ENCODE measurements around the gene GK2.
A peak's percentile ranks its signal among the peaks of the same experiment; 100 is the strongest.

GK2 gene

DNA sequence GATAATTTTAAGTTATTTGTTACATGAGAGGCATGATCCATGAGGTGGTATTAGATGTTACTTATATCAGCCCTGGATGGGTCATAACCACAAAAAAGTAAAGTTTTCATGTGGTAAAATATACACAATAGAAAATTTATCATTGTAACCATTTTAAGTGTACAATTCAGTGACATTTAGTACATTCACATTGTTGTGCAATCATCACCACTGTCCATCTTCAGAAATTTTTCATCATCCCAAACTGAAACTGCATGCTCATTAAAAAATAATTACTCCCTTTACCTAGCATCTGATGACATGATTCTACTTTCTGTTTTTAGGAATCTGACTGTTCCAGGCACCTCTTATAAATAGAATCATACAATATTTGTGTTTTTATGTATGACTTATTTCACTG lies 11.2 kb downstream of the GK2 start:
- Histone ChIP-seq H3K14ac (ENCODE audit: low read length) (no peak overlapping the region), H3K79me1 (ENCODE audit: low read length) (no peaks in the 10 kb centered on the region), H3K27ac (ENCODE audit: low read depth, low read length) (no peak overlapping the region), H3K4me1 (ENCODE audit: control insufficient read depth in 1 of 2, insufficient read depth in 2 of 2, low read length in 2 of 2) (no peaks in the 10 kb centered on the region), H4K12ac (ENCODE audit: low read depth, low read length) (no peak overlapping the region), H3K23ac (ENCODE audit: low read length) (no peak overlapping the region), H3K9ac (ENCODE audit: low read length) (no peak overlapping the region), H3K18ac (ENCODE audit: low read length) (no peak overlapping the region), H2BK5ac (ENCODE audit: low read depth, low read length, poor library complexity) (no peak overlapping the region), H3K4me3 (ENCODE audit: low read depth, low read length) (no peak overlapping the region), H3K27me3 (ENCODE audit: insufficient read depth, low read length) (no peaks in the 10 kb centered on the region), H4K8ac (ENCODE audit: low read depth, low read length) (no peak overlapping the region), H3K36me3 (ENCODE audit: control insufficient read depth in 1 of 2, insufficient read depth in 2 of 2, low read length in 2 of 2) (no peaks in the 10 kb centered on the region), H3K4ac (ENCODE audit: low read depth, low read length) (no peak overlapping the region), H3K79me2 (ENCODE audit: control insufficient read depth, insufficient read depth, low read length, poor library complexity) (no peaks in the 10 kb centered on the region), H3K4me2 (ENCODE audit: low read length) (no peak overlapping the region), H2AFZ (ENCODE audit: insufficient read depth, low read length, poor library complexity) (no peak overlapping the region), H2BK12ac (ENCODE audit: low read length) (no peak overlapping the region), H2BK120ac (ENCODE audit: insufficient read depth, low read length, poor library complexity) (no peak overlapping the region), H4K91ac (ENCODE audit: low read depth, low read length) (no peak overlapping the region), H2AK5ac (ENCODE audit: low read length) (no peak overlapping the region), H3K9me3 (ENCODE audit: insufficient read depth, low read depth, low read length) (no peaks in the 10 kb centered on the region)
- no peak for DNase-seq

- no CpG with 5 or more reads among the region's 2 CpGs for WGBS (ENCODE audit: extremely low coverage, insufficient coverage, insufficient read length)
- no peaks in the 10 kb centered on the region for H3K9me3 ChIP-seq (ENCODE audit: insufficient read depth, low read depth, low read length)
- H3K23ac ChIP-seq (ENCODE audit: low read length): no peak overlapping the region
- no peaks in the 10 kb centered on the region for H3K79me1 ChIP-seq (ENCODE audit: low read length)
- no peak for DNase-seq
- no peak overlapping the region for H3K4ac ChIP-seq (ENCODE audit: low read depth, low read length)
- H3K4me3 ChIP-seq (ENCODE audit: low read depth, low read length): no peak overlapping the region
- H3K27ac ChIP-seq (ENCODE audit: low read depth, low read length): no peak overlapping the region
- H3K14ac ChIP-seq (ENCODE audit: low read length): no peak overlapping the region
- H2BK12ac ChIP-seq (ENCODE audit: low read length): no peak overlapping the region
- H4K91ac ChIP-seq (ENCODE audit: low read depth, low read length): no peak overlapping the region
- no peak overlapping the region for H4K8ac ChIP-seq (ENCODE audit: low read depth, low read length)
- H3K36me3 ChIP-seq (ENCODE audit: control insufficient read depth in 1 of 2, insufficient read depth in 2 of 2, low read length in 2 of 2): no peaks in the 10 kb centered on the region
- no peak overlapping the region for H3K18ac ChIP-seq (ENCODE audit: low read length)
- H3K4me2 ChIP-seq (ENCODE audit: low read length): no peak overlapping the region
- no peak overlapping the region for H2BK5ac ChIP-seq (ENCODE audit: low read depth, low read length, poor library complexity)
- H2AK5ac ChIP-seq (ENCODE audit: low read length): no peak overlapping the region
- H4K12ac ChIP-seq (ENCODE audit: low read depth, low read length): no peak overlapping the region
- H3K9ac ChIP-seq (ENCODE audit: low read length): no peak overlapping the region
- no peaks in the 10 kb centered on the region for H3K79me2 ChIP-seq (ENCODE audit: control insufficient read depth, insufficient read depth, low read length, poor library complexity)
- no peak overlapping the region for H2AFZ ChIP-seq (ENCODE audit: insufficient read depth, low read length, poor library complexity)
- H2BK120ac ChIP-seq (ENCODE audit: insufficient read depth, low read length, poor library complexity): no peak overlapping the region
- no peaks in the 10 kb centered on the region for H3K4me1 ChIP-seq (ENCODE audit: control insufficient read depth in 1 of 2, insufficient read depth in 2 of 2, low read length in 2 of 2)
- H3K27me3 ChIP-seq (ENCODE audit: insufficient read depth, low read length): no peaks in the 10 kb centered on the region
These were observed 12.2 kb downstream of the GK2 start for GRCh38 chr4:79395841-79396240.

- H3K4me1 ChIP-seq (ENCODE audit: control insufficient read depth in 1 of 2, insufficient read depth in 2 of 2, low read length in 2 of 2): no peaks in the 10 kb centered on the region
- H4K12ac ChIP-seq (ENCODE audit: low read depth, low read length): no peak overlapping the region
- DNase-seq: peak in 1 of 2 donors; percentile 22
- WGBS (ENCODE audit: extremely low coverage, insufficient coverage, insufficient read length): no CpG with 5 or more reads among the region's 3 CpGs
- no peak overlapping the region for H3K18ac ChIP-seq (ENCODE audit: low read length)
- no peaks in the 10 kb centered on the region for H3K36me3 ChIP-seq (ENCODE audit: control insufficient read depth in 1 of 2, insufficient read depth in 2 of 2, low read length in 2 of 2)
- no peak overlapping the region for H3K9ac ChIP-seq (ENCODE audit: low read length)
- no peak overlapping the region for H4K8ac ChIP-seq (ENCODE audit: low read depth, low read length)
- H3K14ac ChIP-seq (ENCODE audit: low read length): no peak overlapping the region
- H3K27me3 ChIP-seq (ENCODE audit: insufficient read depth, low read length): no peaks in the 10 kb centered on the region
- H3K23ac ChIP-seq (ENCODE audit: low read length): no peak overlapping the region
- no peak overlapping the region for H2BK12ac ChIP-seq (ENCODE audit: low read length)
- no peak overlapping the region for H2AK5ac ChIP-seq (ENCODE audit: low read length)
- H3K79me1 ChIP-seq (ENCODE audit: low read length): no peaks in the 10 kb centered on the region
- H3K4me3 ChIP-seq (ENCODE audit: low read depth, low read length): no peak overlapping the region
- no peaks in the 10 kb centered on the region for H3K9me3 ChIP-seq (ENCODE audit: insufficient read depth, low read depth, low read length)
- no peak overlapping the region for H4K91ac ChIP-seq (ENCODE audit: low read depth, low read length)
- H3K79me2 ChIP-seq (ENCODE audit: control insufficient read depth, insufficient read depth, low read length, poor library complexity): no peaks in the 10 kb centered on the region
- H2BK5ac ChIP-seq (ENCODE audit: low read depth, low read length, poor library complexity): no peak overlapping the region
- H3K27ac ChIP-seq (ENCODE audit: low read depth, low read length): no peak overlapping the region
- H3K4ac ChIP-seq (ENCODE audit: low read depth, low read length): no peak overlapping the region
- H3K4me2 ChIP-seq (ENCODE audit: low read length): no peak overlapping the region
- H2AFZ ChIP-seq (ENCODE audit: insufficient read depth, low read length, poor library complexity): no peak overlapping the region
- no peak overlapping the region for H2BK120ac ChIP-seq (ENCODE audit: insufficient read depth, low read length, poor library complexity)
These were observed 17.1 kb downstream of the GK2 start for GRCh38 chr4:79390890-79391289.

GRCh38 chr4:79385641-79386040 lies 22.4 kb downstream of the GK2 start:
- Histone ChIP-seq H3K4ac (ENCODE audit: low read depth, low read length) (no peak overlapping the region), H2BK12ac (ENCODE audit: low read length) (no peak overlapping the region), H4K91ac (ENCODE audit: low read depth, low read length) (no peak overlapping the region), H2AK5ac (ENCODE audit: low read length) (no peak overlapping the region), H3K18ac (ENCODE audit: low read length) (no peak overlapping the region), H3K79me1 (ENCODE audit: low read length) (no peaks in the 10 kb centered on the region), H3K23ac (ENCODE audit: low read length) (no peak overlapping the region), H3K4me1 (ENCODE audit: control insufficient read depth in 1 of 2, insufficient read depth in 2 of 2, low read length in 2 of 2) (no peaks in the 10 kb centered on the region), H3K27me3 (ENCODE audit: insufficient read depth, low read length) (no peaks in the 10 kb centered on the region), H2BK5ac (ENCODE audit: low read depth, low read length, poor library complexity) (no peak overlapping the region), H2BK120ac (ENCODE audit: insufficient read depth, low read length, poor library complexity) (no peak overlapping the region), H3K79me2 (ENCODE audit: control insufficient read depth, insufficient read depth, low read length, poor library complexity) (no peaks in the 10 kb centered on the region), H4K12ac (ENCODE audit: low read depth, low read length) (no peak overlapping the region), H3K9me3 (ENCODE audit: insufficient read depth, low read depth, low read length) (no peaks in the 10 kb centered on the region), H3K4me2 (ENCODE audit: low read length) (no peak overlapping the region), H4K8ac (ENCODE audit: low read depth, low read length) (no peak overlapping the region), H3K27ac (ENCODE audit: low read depth, low read length) (no peak overlapping the region), H3K4me3 (ENCODE audit: low read depth, low read length) (no peak overlapping the region), H3K14ac (ENCODE audit: low read length) (no peak overlapping the region), H3K9ac (ENCODE audit: low read length) (no peak overlapping the region), H2AFZ (ENCODE audit: insufficient read depth, low read length, poor library complexity) (no peak overlapping the region), H3K36me3 (ENCODE audit: control insufficient read depth in 1 of 2, insufficient read depth in 2 of 2, low read length in 2 of 2) (no peaks in the 10 kb centered on the region)
- no peak for DNase-seq
- WGBS (ENCODE audit: extremely low coverage, insufficient coverage, insufficient read length): no CpG with 5 or more reads among the region's 4 CpGs

- Histone ChIP-seq H3K9ac (ENCODE audit: low read length) (no peak overlapping the region), H3K79me1 (ENCODE audit: low read length) (no peaks in the 10 kb centered on the region), H3K4me3 (ENCODE audit: low read depth, low read length) (no peak overlapping the region), H3K14ac (ENCODE audit: low read length) (no peak overlapping the region), H2BK5ac (ENCODE audit: low read depth, low read length, poor library complexity) (no peak overlapping the region), H3K4me1 (ENCODE audit: control insufficient read depth in 1 of 2, insufficient read depth in 2 of 2, low read length in 2 of 2) (no peaks in the 10 kb centered on the region), H2AK5ac (ENCODE audit: low read length) (no peak overlapping the region), H4K8ac (ENCODE audit: low read depth, low read length) (no peak overlapping the region), H2BK120ac (ENCODE audit: insufficient read depth, low read length, poor library complexity) (no peak overlapping the region), H3K4me2 (ENCODE audit: low read length) (no peak overlapping the region), H4K12ac (ENCODE audit: low read depth, low read length) (no peak overlapping the region), H3K23ac (ENCODE audit: low read length) (no peak overlapping the region), H3K9me3 (ENCODE audit: insufficient read depth, low read depth, low read length) (no peaks in the 10 kb centered on the region), H3K4ac (ENCODE audit: low read depth, low read length) (no peak overlapping the region), H2AFZ (ENCODE audit: insufficient read depth, low read length, poor library complexity) (no peak overlapping the region), H2BK12ac (ENCODE audit: low read length) (no peak overlapping the region), H4K91ac (ENCODE audit: low read depth, low read length) (no peak overlapping the region), H3K79me2 (ENCODE audit: control insufficient read depth, insufficient read depth, low read length, poor library complexity) (no peaks in the 10 kb centered on the region), H3K36me3 (ENCODE audit: control insufficient read depth in 1 of 2, insufficient read depth in 2 of 2, low read length in 2 of 2) (no peaks in the 10 kb centered on the region), H3K18ac (ENCODE audit: low read length) (no peak overlapping the region), H3K27me3 (ENCODE audit: insufficient read depth, low read length) (no peaks in the 10 kb centered on the region), H3K27ac (ENCODE audit: low read depth, low read length) (no peak overlapping the region)
- no peak for DNase-seq
- no CpG with 5 or more reads among the region's 1 CpG for WGBS (ENCODE audit: extremely low coverage, insufficient coverage, insufficient read length)
These were observed 26.9 kb downstream of the GK2 start for GRCh38 chr4:79381161-79381560.

Data from trophoblast cell (in vitro differentiated cells and primary cell).